SK-N-SH (cell line): ENCODE measurements around the gene ARHGAP4. TPM values are rescaled to one million over a fixed set of nuclear protein-coding genes. Genes with fewer than 3 reads are reported as not detected.

Experiments
- CTCF ChIA-PET: fragments of 300-600, 350-600 bp; formaldehyde crosslinking; extraction: SDS; loops from one replicate; lab custom pipeline; 2021; lab: Yijun Ruan, JAX
- POLR2A ChIA-PET: fragments of 350-600 bp; sonication (Branson Sonifier 250); formaldehyde crosslinking; extraction: SDS; loops from one replicate; lab custom pipeline; 2020; ENCODE audit warnings: antibody characterized with exemption, inconsistent platforms; lab: Yijun Ruan, JAX
- DNase-seq: peaks from one replicate; pipeline ENCODE4 v3.0.0; 2012
- H2AFZ ChIP-seq: fragments of 200-600 bp; sonication (generic); 2 replicates; pipeline ENCODE4 v1.8.1; 2016; ENCODE audit warnings: antibody characterized with exemption, mild to moderate bottlenecking, low read depth
- H3F3A ChIP-seq: fragments of 200-600 bp; sonication (generic); replicated peaks from 2 replicates; pipeline ENCODE3; 2016; ENCODE audit warnings: antibody characterized with exemption, mild to moderate bottlenecking; ENCODE audit not compliant: insufficient read depth
- H3K27ac ChIP-seq, 2 experiments: fragments of 200-500 bp in 1 of 2; fragments of 200-600 bp in 1 of 2; sonication (Bioruptor generic) in 1 of 2; sonication (generic), shearing (Covaris generic) in 1 of 2; 2 replicates each; pipeline versions ENCODE4 v1.5.1 to v1.6.1; 2014 to 2016; ENCODE audit warnings: low read depth in 2 of 2, inconsistent platforms in 1 of 2, low read length in 1 of 2, mild to moderate bottlenecking in 1 of 2, mixed read lengths in 1 of 2
- H3K27me3 ChIP-seq: fragments of 200-600 bp; sonication (generic), shearing (Covaris generic); 2 replicates; pipeline ENCODE4 v1.6.1; 2016; ENCODE audit warnings: mixed run types; ENCODE audit not compliant: insufficient read depth
- H3K36me3 ChIP-seq, 2 experiments: fragments of 200-500 bp in 1 of 2; fragments of 200-600 bp in 1 of 2; sonication (Bioruptor generic) in 1 of 2; sonication (generic) in 1 of 2; replicated peaks in 1 of 2; 2 replicates each; pipeline versions ENCODE3 to v1.5.1; 2014 to 2016; ENCODE audit warnings: low read length in 1 of 2, mild to moderate bottlenecking in 1 of 2; ENCODE audit not compliant: insufficient read depth in 2 of 2, control insufficient read depth in 1 of 2
- H3K4me1 ChIP-seq, 2 experiments: fragments of 200-500 bp in 1 of 2; fragments of 200-600 bp in 1 of 2; sonication (Bioruptor generic) in 1 of 2; sonication (generic), shearing (Covaris generic) in 1 of 2; 2 replicates each; pipeline versions ENCODE4 v1.5.1 to v1.6.1; 2014 to 2016; ENCODE audit warnings: low read depth in 1 of 2, low read length in 1 of 2, mixed run types in 1 of 2; ENCODE audit not compliant: insufficient read depth in 2 of 2, control insufficient read depth in 1 of 2
- H3K4me2 ChIP-seq: fragments of 200-600 bp; sonication (generic), shearing (Covaris generic); 2 replicates; pipeline ENCODE4 v1.6.1; 2017; ENCODE audit warnings: mixed run types
- H3K4me3 ChIP-seq, 2 experiments: fragments of 200-500 bp in 1 of 2; fragments of 200-600 bp in 1 of 2; sonication (Bioruptor generic) in 1 of 2; sonication (generic), shearing (Covaris generic) in 1 of 2; 2 replicates each; pipeline versions ENCODE4 v1.5.1 to v1.8.1; 2014 to 2016; ENCODE audit warnings: low read depth in 2 of 2, inconsistent platforms in 1 of 2, low read length in 1 of 2, mild to moderate bottlenecking in 1 of 2, mixed read lengths in 1 of 2, moderate library complexity in 1 of 2
- H3K79me2 ChIP-seq: fragments of 200-600 bp; sonication (generic); 2 replicates; pipeline ENCODE4 v1.8.1; 2017; ENCODE audit warnings: mild to moderate bottlenecking; ENCODE audit not compliant: insufficient read depth
- H3K9ac ChIP-seq: fragments of 200-600 bp; sonication (generic); 2 replicates; pipeline ENCODE4 v1.6.1; 2017; ENCODE audit warnings: mixed run types
- H3K9me2 ChIP-seq: fragments of 200-600 bp; sonication (generic); 2 replicates; pipeline ENCODE4 v1.6.1; 2017; ENCODE audit warnings: mixed run types
- H3K9me3 ChIP-seq: fragments of 200-600 bp; sonication (generic); 2 replicates; pipeline ENCODE4 v1.6.1; 2017; ENCODE audit warnings: mixed run types, mild to moderate bottlenecking, moderate library complexity
- H4K20me1 ChIP-seq: fragments of 200-600 bp; sonication (generic); 2 replicates; pipeline ENCODE4 v1.6.1; 2017; ENCODE audit warnings: mild to moderate bottlenecking, mixed run types; ENCODE audit not compliant: insufficient read depth
- CHD2 ChIP-seq: fragments of 150-350 bp; IDR thresholded peaks from 2 replicates; pipeline ENCODE4 v1.6.1; 2018; ENCODE audit warnings: low read length; ENCODE audit not compliant: partially characterized antibody
- EZH2phosphoT487 ChIP-seq: fragments of 200-600 bp; sonication (generic); IDR thresholded peaks from 2 replicates; pipeline ENCODE4 v1.6.1; 2017; ENCODE audit warnings: low read depth, mixed run types, mild to moderate bottlenecking, antibody characterized with exemption, moderate library complexity, borderline replicate concordance
- FOXM1 ChIP-seq: IDR thresholded peaks from 2 replicates; pipeline ENCODE4 v1.4.0; 2012; ENCODE audit warnings: low read depth, mild to moderate bottlenecking
- GATA2 ChIP-seq: sonication (generic); formaldehyde crosslinking; IDR thresholded peaks from 2 replicates; pipeline ENCODE4 v1.5.0; 2020; ENCODE audit warnings: mild to moderate bottlenecking, missing genetic modification reagents
- IRF3 ChIP-seq: fragments of 150-350 bp; IDR thresholded peaks from 2 replicates; pipeline ENCODE4 v1.6.1; 2016; ENCODE audit warnings: mild to moderate bottlenecking, low read depth, low read length
- JUND ChIP-seq: IDR thresholded peaks from 2 replicates; pipeline ENCODE4 v1.4.0; 2012
- MEF2A ChIP-seq: IDR thresholded peaks from 2 replicates; pipeline ENCODE4 v1.4.0; 2012; ENCODE audit warnings: low read depth, borderline replicate concordance
- MXI1 ChIP-seq: IDR thresholded peaks from 2 replicates; pipeline ENCODE4 v1.6.1; 2012; ENCODE audit warnings: mild to moderate bottlenecking, low read depth, low read length, improper control_type of control experiment
- NFIC ChIP-seq: IDR thresholded peaks from 2 replicates; pipeline ENCODE4 v1.4.0; 2012; ENCODE audit warnings: borderline replicate concordance
- NRF1 ChIP-seq: IDR thresholded peaks from 2 replicates; pipeline ENCODE4 v1.6.1; 2012; ENCODE audit warnings: low read depth, mild to moderate bottlenecking, low read length
- RAD21 ChIP-seq: IDR thresholded peaks from 2 replicates; pipeline ENCODE4 v1.6.1; 2012; ENCODE audit warnings: mild to moderate bottlenecking, low read length
- RCOR1 ChIP-seq: fragments of 150-350 bp; IDR thresholded peaks from 2 replicates; pipeline ENCODE4 v1.6.1; 2017; ENCODE audit warnings: antibody characterized with exemption, low read length
- SIN3A ChIP-seq: IDR thresholded peaks from 2 replicates; pipeline ENCODE4 v1.6.1; 2012; ENCODE audit warnings: low read depth, mild to moderate bottlenecking, low read length, moderate library complexity, borderline replicate concordance
- SMC3 ChIP-seq: IDR thresholded peaks from 2 replicates; pipeline ENCODE4 v1.6.1; 2012; ENCODE audit warnings: low read depth, low read length, improper control_type of control experiment
- TAF1 ChIP-seq: IDR thresholded peaks from 2 replicates; pipeline ENCODE4 v1.6.1; 2012; ENCODE audit warnings: low read depth, mild to moderate bottlenecking, low read length, moderate library complexity, borderline replicate concordance
- TCF12 ChIP-seq: IDR thresholded peaks from 2 replicates; pipeline ENCODE4 v1.4.0; 2012
- USF1 ChIP-seq: IDR thresholded peaks from 2 replicates; pipeline ENCODE4 v1.4.0; 2012; ENCODE audit warnings: low read depth, borderline replicate concordance
- YY1 ChIP-seq: IDR thresholded peaks from 2 replicates; pipeline ENCODE4 v1.4.0; 2012; ENCODE audit warnings: low read depth, mild to moderate bottlenecking
- WGBS: methylation state at CpG from one replicate; pipeline ENCODE4 v1.1.6; 2017; ENCODE audit warnings: low lambda C conversion rate; 5-methylcytosine and 5-hydroxymethylcytosine counted together
- polyA plus RNA-seq, 3 experiments: library from polyadenylated mRNA; depleted of rRNA; stranded (reverse); fragments of >200 nt; gene quantifications; 2 replicates each; pipeline ENCODE4 v1.2.3, GENCODE V29; 2012
- TF ChIP-seq, protein P1 (sequence below): fragments of 150-350 bp; IDR thresholded peaks from 2 replicates; pipeline ENCODE4 v1.6.1; 2017; ENCODE audit warnings: antibody characterized with exemption, low read length, low read depth, borderline replicate concordance
- TF ChIP-seq, protein P2 (sequence below): fragments of 200-600 bp; sonication (generic); IDR thresholded peaks from 2 replicates; pipeline ENCODE4 v1.6.1; 2017; ENCODE audit warnings: antibody characterized with exemption, mild to moderate bottlenecking, moderate library complexity

Gene ARHGAP4
- polyA plus RNA-seq, 1 of the 3 experiments (the other 2 are of a cell fraction) = 1.6 TPM

DNA sequence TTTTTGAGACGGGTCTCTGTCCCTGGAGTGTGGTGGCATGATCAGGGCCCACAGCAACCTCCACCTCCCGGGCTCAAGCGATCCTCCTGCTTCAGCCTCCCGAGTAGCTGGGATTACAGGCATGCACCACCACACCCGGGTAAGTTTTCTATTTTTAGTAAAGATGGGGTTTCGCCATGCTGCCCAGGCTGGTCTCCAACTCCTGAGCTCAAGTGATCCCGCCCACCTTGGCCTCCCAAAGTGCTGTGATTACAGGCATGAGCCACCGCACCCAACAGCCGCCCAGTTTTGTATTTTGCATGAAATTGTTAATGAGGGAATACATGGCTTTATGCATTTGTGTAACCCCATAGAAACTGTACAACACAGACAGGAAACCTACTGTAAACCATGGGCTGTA, 2.8 kb upstream of the ARHGAP4 start:
- DNase-seq = no peak
- Histone ChIP-seq H3K9me3 (no peaks in the 10 kb centered on the region), H3K4me3 (no peak overlapping the region), H3K27me3 (no peaks in the 10 kb centered on the region; the same call in 1 of the 2 replicates), H2AFZ (no peak overlapping the region), H3K9ac (no peak overlapping the region), H3K9me2 (no peaks in the 10 kb centered on the region), H3K4me2 (peak overlapping the region; percentile 22; the same call in 1 of the 2 replicates), H3K36me3 (peaks cover 12 to 35% of the 10 kb centered on the region in 2 experiments), H4K20me1 (peaks cover 28% of the 10 kb centered on the region), H3K27ac (peak overlapping the region in 1 of 2 experiments; percentile 70; a peak in 1 of 4 replicates), H3F3A (peaks cover 19% of the 10 kb centered on the region), H3K4me1 (peaks cover 7 to 48% of the 10 kb centered on the region in 2 experiments; a peak in 2 of 4 replicates), H3K79me2 (peaks cover 25% of the 10 kb centered on the region)
- POLR2A ChIA-PET = interaction anchor here (0.9 to 1.5 kb wide), 3 partner anchors 11 to 55 kb away, joined by 3 to 4 read pairs (median 4); no protein-coding TSS in a partner anchor
- no peak for TF ChIP-seq SMC3
- TF ChIP-seq RCOR1 = no peak
- no peak for TF ChIP-seq FOXM1
- TF ChIP-seq, protein P1, sequence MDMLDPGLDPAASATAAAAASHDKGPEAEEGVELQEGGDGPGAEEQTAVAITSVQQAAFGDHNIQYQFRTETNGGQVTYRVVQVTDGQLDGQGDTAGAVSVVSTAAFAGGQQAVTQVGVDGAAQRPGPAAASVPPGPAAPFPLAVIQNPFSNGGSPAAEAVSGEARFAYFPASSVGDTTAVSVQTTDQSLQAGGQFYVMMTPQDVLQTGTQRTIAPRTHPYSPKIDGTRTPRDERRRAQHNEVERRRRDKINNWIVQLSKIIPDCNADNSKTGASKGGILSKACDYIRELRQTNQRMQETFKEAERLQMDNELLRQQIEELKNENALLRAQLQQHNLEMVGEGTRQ = no peak
- TF ChIP-seq YY1 = no peak
- no peak for TF ChIP-seq SIN3A
- no peak for TF ChIP-seq NFIC
- TF ChIP-seq EZH2phosphoT487 = no peak
- no peak for TF ChIP-seq MEF2A
- TF ChIP-seq NRF1 = no peak
- TF ChIP-seq GATA2 (CRISPR knock-in tag) = no peak
- TF ChIP-seq JUND = no peak
- TF ChIP-seq TCF12 = no peak
- TF ChIP-seq IRF3 = no peak
- no peak for TF ChIP-seq MXI1
- TF ChIP-seq CHD2 = no peak
- TF ChIP-seq USF1 = no peak
- TF ChIP-seq, protein P2, sequence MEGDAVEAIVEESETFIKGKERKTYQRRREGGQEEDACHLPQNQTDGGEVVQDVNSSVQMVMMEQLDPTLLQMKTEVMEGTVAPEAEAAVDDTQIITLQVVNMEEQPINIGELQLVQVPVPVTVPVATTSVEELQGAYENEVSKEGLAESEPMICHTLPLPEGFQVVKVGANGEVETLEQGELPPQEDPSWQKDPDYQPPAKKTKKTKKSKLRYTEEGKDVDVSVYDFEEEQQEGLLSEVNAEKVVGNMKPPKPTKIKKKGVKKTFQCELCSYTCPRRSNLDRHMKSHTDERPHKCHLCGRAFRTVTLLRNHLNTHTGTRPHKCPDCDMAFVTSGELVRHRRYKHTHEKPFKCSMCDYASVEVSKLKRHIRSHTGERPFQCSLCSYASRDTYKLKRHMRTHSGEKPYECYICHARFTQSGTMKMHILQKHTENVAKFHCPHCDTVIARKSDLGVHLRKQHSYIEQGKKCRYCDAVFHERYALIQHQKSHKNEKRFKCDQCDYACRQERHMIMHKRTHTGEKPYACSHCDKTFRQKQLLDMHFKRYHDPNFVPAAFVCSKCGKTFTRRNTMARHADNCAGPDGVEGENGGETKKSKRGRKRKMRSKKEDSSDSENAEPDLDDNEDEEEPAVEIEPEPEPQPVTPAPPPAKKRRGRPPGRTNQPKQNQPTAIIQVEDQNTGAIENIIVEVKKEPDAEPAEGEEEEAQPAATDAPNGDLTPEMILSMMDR = no peak
- TF ChIP-seq RAD21 = no peak
- TF ChIP-seq TAF1 = no peak
- CTCF ChIA-PET = interaction anchor here (3.0 to 16.7 kb wide), 3 partner anchors 19 to 165 kb away, joined by 16 to 271 read pairs (median 130); partner anchors contain the start of genes PLXNB3 and RENBP
- WGBS = 50% methylated on average over 9 of the region's 9 CpGs
